ENCODE data around the gene USP5. TPM values are rescaled to one million over a fixed set of nuclear protein-coding genes. Genes with fewer than 3 reads are reported as not detected.

USP5 gene
- polyA plus RNA-seq, 1 of the 3 experiments (the other 2 are of a cell fraction), result 97.2 TPM

DNA sequence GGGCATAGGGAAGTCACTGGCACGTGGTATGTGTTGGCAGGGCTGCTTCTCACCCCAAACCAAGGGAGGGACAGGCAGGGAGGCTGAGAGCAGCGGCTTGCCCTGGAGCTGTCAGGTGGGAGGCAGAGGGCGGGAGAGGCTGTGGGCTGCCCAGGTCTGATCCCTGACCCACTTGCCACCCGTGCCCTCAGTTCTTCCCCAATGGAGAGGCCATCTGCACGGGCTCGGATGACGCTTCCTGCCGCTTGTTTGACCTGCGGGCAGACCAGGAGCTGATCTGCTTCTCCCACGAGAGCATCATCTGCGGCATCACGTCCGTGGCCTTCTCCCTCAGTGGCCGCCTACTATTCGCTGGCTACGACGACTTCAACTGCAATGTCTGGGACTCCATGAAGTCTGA, 6.6 kb upstream of the USP5 start:
- Histone ChIP-seq H3K36me3 (replicated peaks in 1 of 2; ENCODE audit: control insufficient read depth in 1 of 2, insufficient read depth in 2 of 2, low read length in 1 of 2) (peaks cover 36 to 50% of the 10 kb centered on the region in 2 experiments), H3K9ac (no peak overlapping the region), H3F3A (replicated peaks; ENCODE audit: insufficient read depth) (peaks cover 13% of the 10 kb centered on the region), H3K27me3 (ENCODE audit: insufficient read depth) (no peaks in the 10 kb centered on the region), H3K4me1 (ENCODE audit: control insufficient read depth in 1 of 2, insufficient read depth in 2 of 2, low read depth in 1 of 2, low read length in 1 of 2) (peaks cover 0 to 1% of the 10 kb centered on the region in 2 experiments; a peak in 1 of 4 replicates), H3K27ac (ENCODE audit: low read depth in 2 of 2, low read length in 1 of 2) (no peak overlapping the region), H3K79me2 (ENCODE audit: insufficient read depth) (peaks cover 31% of the 10 kb centered on the region), H3K9me2 (no peaks in the 10 kb centered on the region), H2AFZ (ENCODE audit: low read depth) (no peak overlapping the region), H4K20me1 (ENCODE audit: insufficient read depth) (no peaks in the 10 kb centered on the region), H3K4me2 (no peak overlapping the region), H3K4me3 (ENCODE audit: low read depth in 2 of 2, low read length in 1 of 2) (no peak overlapping the region), H3K9me3 (no peaks in the 10 kb centered on the region)
- POLR2A ChIA-PET, result no interaction called here
- CTCF ChIA-PET, result interaction anchor here (1.7 to 19.4 kb wide), 2 partner anchors 15 to 24 kb away, joined by 6 to 225 read pairs; partner anchors contain the start of gene P3H3
- TF ChIP-seq POLR2AphosphoS5 (IDR thresholded peaks at IDR 0.05; ENCODE audit: low read depth, low read length) (no peak), CHD2 (IDR thresholded peaks at IDR 0.05; ENCODE audit: low read length, partially characterized antibody) (no peak), RXRA (IDR thresholded peaks at IDR 0.05; ENCODE audit: borderline replicate concordance, low read depth) (no peak), MEF2A (IDR thresholded peaks at IDR 0.05; ENCODE audit: borderline replicate concordance, low read depth) (no peak), NRF1 (IDR thresholded peaks at IDR 0.05; ENCODE audit: low read depth, low read length) (no peak), TEAD4 (IDR thresholded peaks at IDR 0.05; ENCODE audit: borderline replicate concordance, insufficient read depth) (no peak)
- TF ChIP-seq, protein P1, sequence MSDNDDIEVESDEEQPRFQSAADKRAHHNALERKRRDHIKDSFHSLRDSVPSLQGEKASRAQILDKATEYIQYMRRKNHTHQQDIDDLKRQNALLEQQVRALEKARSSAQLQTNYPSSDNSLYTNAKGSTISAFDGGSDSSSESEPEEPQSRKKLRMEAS (IDR thresholded peaks at IDR 0.05; ENCODE audit: low read depth), result no peak
- TF ChIP-seq, protein P2, sequence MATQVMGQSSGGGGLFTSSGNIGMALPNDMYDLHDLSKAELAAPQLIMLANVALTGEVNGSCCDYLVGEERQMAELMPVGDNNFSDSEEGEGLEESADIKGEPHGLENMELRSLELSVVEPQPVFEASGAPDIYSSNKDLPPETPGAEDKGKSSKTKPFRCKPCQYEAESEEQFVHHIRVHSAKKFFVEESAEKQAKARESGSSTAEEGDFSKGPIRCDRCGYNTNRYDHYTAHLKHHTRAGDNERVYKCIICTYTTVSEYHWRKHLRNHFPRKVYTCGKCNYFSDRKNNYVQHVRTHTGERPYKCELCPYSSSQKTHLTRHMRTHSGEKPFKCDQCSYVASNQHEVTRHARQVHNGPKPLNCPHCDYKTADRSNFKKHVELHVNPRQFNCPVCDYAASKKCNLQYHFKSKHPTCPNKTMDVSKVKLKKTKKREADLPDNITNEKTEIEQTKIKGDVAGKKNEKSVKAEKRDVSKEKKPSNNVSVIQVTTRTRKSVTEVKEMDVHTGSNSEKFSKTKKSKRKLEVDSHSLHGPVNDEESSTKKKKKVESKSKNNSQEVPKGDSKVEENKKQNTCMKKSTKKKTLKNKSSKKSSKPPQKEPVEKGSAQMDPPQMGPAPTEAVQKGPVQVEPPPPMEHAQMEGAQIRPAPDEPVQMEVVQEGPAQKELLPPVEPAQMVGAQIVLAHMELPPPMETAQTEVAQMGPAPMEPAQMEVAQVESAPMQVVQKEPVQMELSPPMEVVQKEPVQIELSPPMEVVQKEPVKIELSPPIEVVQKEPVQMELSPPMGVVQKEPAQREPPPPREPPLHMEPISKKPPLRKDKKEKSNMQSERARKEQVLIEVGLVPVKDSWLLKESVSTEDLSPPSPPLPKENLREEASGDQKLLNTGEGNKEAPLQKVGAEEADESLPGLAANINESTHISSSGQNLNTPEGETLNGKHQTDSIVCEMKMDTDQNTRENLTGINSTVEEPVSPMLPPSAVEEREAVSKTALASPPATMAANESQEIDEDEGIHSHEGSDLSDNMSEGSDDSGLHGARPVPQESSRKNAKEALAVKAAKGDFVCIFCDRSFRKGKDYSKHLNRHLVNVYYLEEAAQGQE (IDR thresholded peaks at IDR 0.05; ENCODE audit: low read depth, low read length), result no peak
- DNase-seq, result no peak
- WGBS (ENCODE audit: low lambda C conversion rate), result 91% methylated on average over 17 of the region's 17 CpGs

DNA sequence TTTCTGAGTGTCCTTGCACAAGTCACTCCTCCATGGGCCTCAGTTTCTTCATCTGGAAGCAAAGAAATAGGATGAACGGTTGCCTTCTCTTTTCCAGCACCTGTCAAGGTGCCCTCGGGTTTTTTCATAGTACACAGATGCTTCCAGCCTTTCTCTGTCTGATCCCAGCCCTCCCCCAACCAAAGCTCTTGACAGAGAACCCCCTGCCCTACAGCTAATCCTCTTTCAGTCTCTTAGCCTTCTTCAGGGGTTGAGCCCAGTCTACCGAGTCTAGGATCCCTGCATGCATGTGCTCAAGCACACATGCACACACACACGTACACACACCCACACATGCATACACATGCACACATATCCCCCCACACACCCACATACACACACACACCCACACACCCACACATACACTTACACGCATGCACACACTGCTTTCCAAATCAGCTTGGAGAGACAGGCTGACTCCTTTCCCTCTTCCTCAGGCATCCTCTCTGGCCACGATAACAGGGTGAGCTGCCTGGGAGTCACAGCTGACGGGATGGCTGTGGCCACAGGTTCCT, 5.6 kb upstream of the USP5 start:
- H3K36me3 ChIP-seq (replicated peaks in 1 of 2; ENCODE audit: control insufficient read depth in 1 of 2, insufficient read depth in 2 of 2, low read length in 1 of 2), result peaks cover 36 to 49% of the 10 kb centered on the region in 2 experiments
- no peak overlapping the region for H3K27ac ChIP-seq (ENCODE audit: low read depth in 2 of 2, low read length in 1 of 2)
- no peaks in the 10 kb centered on the region for H3K27me3 ChIP-seq (ENCODE audit: insufficient read depth)
- H3K4me3 ChIP-seq (ENCODE audit: low read depth in 2 of 2, low read length in 1 of 2), result no peak overlapping the region
- no peaks in the 10 kb centered on the region for H4K20me1 ChIP-seq (ENCODE audit: insufficient read depth)
- H2AFZ ChIP-seq (ENCODE audit: low read depth), result no peak overlapping the region
- no peaks in the 10 kb centered on the region for H3K9me2 ChIP-seq
- peaks cover 19% of the 10 kb centered on the region for H3F3A ChIP-seq (replicated peaks; ENCODE audit: insufficient read depth)
- H3K4me1 ChIP-seq (ENCODE audit: control insufficient read depth in 1 of 2, insufficient read depth in 2 of 2, low read depth in 1 of 2, low read length in 1 of 2), result peaks cover 0 to 7% of the 10 kb centered on the region in 2 experiments; a peak in 1 of 4 replicates
- DNase-seq, result no peak
- TF ChIP-seq GATA2 (CRISPR knock-in tag; IDR thresholded peaks at IDR 0.05) (no peak), FOXM1 (IDR thresholded peaks at IDR 0.05; ENCODE audit: low read depth) (no peak)
- POLR2A ChIA-PET, result no interaction called here
- H3K4me2 ChIP-seq, result no peak overlapping the region
- H3K79me2 ChIP-seq (ENCODE audit: insufficient read depth), result peaks cover 38% of the 10 kb centered on the region
- no peaks in the 10 kb centered on the region for H3K9me3 ChIP-seq
- H3K9ac ChIP-seq, result no peak overlapping the region
- CTCF ChIA-PET, result interaction anchor here (11.9 to 19.4 kb wide), 2 partner anchors 16 to 22 kb away, joined by 164 to 225 read pairs; partner anchors contain the start of genes P3H3, SPSB2 and TPI1
- WGBS (ENCODE audit: low lambda C conversion rate), result 95% methylated on average over 6 of the region's 7 CpGs
